ENCODE data around the gene GABRR2. TPM values are rescaled to one million over a fixed set of nuclear protein-coding genes. Genes with fewer than 3 reads are reported as not detected.
"Not testable (repeated sequence)": the region's sequence is repeated elsewhere in the genome, so short reads cannot be mapped to it uniquely, and the experiment has no call there.

The GABRR2 gene
- total and polyA plus RNA-seq, 11 donors = 0.20 to 1.1 (median 0.31) TPM

DNA sequence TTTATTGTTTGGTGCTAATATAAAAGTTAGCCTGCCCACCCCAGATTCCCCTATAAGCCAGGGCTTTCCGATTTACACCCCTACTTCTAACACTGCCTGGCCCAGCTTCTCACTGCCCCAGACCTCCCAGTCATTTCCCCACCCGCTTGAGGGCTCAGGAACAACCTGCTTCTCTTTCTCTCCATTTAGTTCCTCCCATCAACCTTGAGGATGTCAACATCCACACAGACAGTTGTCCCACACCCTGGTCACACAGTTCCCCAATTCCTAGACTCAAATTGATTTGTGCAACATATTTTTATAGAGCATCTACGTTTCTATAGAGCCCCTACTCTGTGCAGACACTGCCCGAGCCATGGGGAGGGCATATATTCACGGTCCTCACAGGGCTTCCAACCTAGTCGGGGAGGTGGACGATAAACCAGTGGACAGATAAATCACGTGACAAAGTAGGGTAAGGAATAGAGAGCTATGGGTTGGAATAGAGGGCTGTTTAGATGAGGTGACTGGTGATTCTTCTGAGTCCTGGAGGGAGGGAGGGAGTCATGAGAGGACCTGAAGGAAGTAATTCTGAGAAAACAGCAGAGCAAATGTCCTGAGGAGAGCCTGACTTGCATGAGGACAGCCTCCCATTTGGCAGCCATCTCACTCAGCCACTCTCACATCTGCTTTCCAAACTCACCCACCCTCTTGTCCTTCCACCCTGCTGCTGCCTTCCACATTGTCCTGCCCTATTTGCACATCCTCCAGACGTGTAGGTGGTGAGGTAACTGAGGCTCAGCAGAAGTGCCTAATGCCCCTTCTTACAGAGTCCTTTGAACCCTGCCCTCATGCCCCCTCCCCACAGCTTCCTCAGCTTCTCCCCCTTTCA lies 6.3 kb downstream of the GABRR2 start:
- ATAC-seq = no peak
- 71 to 89% (median 82%) methylated on average over 9 of the region's 9 CpGs for WGBS, 4 donors
- H3K4me1 ChIP-seq = peaks cover 7 to 41% (median 25%) of the 10 kb centered on the region in 12 donors
- DNase-seq = no peak
- H3K4me3 ChIP-seq = no peak overlapping the region
- no peak for TF ChIP-seq POLR2A (IDR thresholded peaks at IDR 0.05)
- TF ChIP-seq, protein P1, sequence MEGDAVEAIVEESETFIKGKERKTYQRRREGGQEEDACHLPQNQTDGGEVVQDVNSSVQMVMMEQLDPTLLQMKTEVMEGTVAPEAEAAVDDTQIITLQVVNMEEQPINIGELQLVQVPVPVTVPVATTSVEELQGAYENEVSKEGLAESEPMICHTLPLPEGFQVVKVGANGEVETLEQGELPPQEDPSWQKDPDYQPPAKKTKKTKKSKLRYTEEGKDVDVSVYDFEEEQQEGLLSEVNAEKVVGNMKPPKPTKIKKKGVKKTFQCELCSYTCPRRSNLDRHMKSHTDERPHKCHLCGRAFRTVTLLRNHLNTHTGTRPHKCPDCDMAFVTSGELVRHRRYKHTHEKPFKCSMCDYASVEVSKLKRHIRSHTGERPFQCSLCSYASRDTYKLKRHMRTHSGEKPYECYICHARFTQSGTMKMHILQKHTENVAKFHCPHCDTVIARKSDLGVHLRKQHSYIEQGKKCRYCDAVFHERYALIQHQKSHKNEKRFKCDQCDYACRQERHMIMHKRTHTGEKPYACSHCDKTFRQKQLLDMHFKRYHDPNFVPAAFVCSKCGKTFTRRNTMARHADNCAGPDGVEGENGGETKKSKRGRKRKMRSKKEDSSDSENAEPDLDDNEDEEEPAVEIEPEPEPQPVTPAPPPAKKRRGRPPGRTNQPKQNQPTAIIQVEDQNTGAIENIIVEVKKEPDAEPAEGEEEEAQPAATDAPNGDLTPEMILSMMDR (IDR thresholded peaks at IDR 0.05) = no peak
- H3K9me3 ChIP-seq = peaks cover 0 to 1% (median 0%) of the 10 kb centered on the region in 12 donors
- intact Hi-C loops (cut with DNase I) = no loop called here
- no peaks in the 10 kb centered on the region for H3K27me3 ChIP-seq
- no peaks in the 10 kb centered on the region for H3K36me3 ChIP-seq
- no peak overlapping the region for H3K27ac ChIP-seq

DNA sequence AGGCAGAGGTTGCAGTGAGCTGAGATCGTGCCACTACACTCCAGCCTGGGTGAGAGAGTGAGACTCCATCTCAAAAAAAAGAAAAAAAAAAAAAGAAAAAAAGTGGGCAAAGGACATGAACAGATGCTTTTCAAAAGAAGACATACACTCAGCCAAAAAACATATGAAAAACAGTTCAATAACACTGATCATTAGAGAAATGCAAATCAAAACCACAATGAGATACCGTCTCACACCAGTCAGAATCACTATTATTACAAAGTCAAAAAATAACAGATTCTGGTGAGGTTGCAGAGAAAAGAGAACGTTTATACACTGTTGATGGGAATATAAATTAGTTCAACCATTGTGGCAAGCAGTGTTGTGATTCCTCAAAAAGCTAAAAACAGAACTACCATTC lies 10.6 kb downstream of the GABRR2 start:
- DNase-seq; H3K27me3 ChIP-seq; H3K4me1 ChIP-seq; intact Hi-C loops (cut with DNase I); H3K9me3 ChIP-seq; H3K36me3 ChIP-seq; ATAC-seq; H3K4me3 ChIP-seq; H3K27ac ChIP-seq: not testable (repeated sequence)
- WGBS, 4 donors = 87 to 95% (median 91%) methylated on average over 3 of the region's 3 CpGs

DNA sequence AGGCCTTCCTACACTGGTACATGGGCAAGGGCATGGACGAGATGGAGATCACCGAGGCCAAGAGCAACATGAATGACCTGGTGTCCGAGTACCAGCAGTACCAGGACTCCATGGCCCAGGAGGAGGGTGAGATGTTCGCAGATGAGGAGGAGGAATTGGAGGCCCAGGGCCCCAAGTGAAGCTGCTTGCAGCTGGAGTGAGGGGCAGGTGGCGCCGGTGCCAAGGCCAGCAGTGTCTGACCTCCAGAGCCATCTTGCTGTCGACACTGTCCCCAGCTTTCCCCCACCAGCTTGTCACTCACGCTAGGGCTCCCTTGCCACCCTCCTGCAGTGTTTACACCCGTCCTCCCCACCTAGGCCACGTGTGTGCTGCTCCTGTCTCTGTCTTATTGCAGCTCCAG lies 12.2 kb downstream of the GABRR2 start:
- H3K27me3 ChIP-seq = no peaks in the 10 kb centered on the region
- DNase-seq (no peak), ATAC-seq (no peak)
- H3K4me3 ChIP-seq = no peak overlapping the region
- no peaks in the 10 kb centered on the region for H3K36me3 ChIP-seq
- peaks cover 0 to 6% (median 0%) of the 10 kb centered on the region in 12 donors for H3K9me3 ChIP-seq
- peaks cover 0 to 18% (median 11%) of the 10 kb centered on the region in 12 donors for H3K4me1 ChIP-seq
- WGBS, 4 donors = 88 to 93% (median 93%) methylated on average over 10 of the region's 10 CpGs
- intact Hi-C loops (cut with DNase I) = no loop called here
- TF ChIP-seq, protein P1 (IDR thresholded peaks at IDR 0.05) = no peak
- no peak for TF ChIP-seq POLR2A (IDR thresholded peaks at IDR 0.05)
- no peak overlapping the region for H3K27ac ChIP-seq

DNA sequence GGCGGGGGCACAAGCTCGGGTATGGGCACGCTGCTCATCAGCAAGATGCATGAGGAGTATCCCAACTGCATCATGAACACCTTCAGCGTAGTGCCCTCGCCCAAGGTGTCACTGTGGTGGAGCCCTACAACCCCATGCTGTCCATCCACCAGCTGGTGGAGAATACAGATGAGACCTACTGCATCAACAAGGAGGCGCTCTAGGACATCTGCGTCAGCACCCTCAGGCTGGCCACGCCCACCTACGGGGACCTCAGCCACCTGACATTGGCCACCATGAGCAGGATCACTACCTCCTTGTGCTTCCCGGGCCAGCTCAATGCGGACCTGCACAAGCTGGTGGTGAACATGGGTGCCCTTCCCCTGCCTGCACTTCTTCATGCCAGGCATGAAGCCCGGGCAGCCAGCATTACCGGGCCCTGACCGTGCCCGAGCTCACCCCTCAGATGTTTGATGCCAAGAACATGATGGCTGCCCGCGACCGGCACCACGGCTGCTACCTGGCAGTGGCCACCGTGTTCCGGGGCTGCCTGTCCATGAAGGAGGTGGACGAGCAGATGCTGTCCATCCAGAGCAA lies 12.8 kb downstream of the GABRR2 start:
- Histone ChIP-seq H3K27me3 (no peaks in the 10 kb centered on the region), H3K4me3 (no peak overlapping the region), H3K9me3 (peaks cover 0 to 6% (median 0%) of the 10 kb centered on the region in 12 donors), H3K36me3 (no peaks in the 10 kb centered on the region), H3K4me1 (peaks cover 0 to 24% (median 14%) of the 10 kb centered on the region in 12 donors), H3K27ac (no peak overlapping the region)
- intact Hi-C loops (cut with DNase I) = no loop called here
- 76 to 96% (median 92%) methylated on average over 7 to 22 of the region's 22 CpGs for WGBS, 4 donors
- no peak for TF ChIP-seq POLR2A (IDR thresholded peaks at IDR 0.05)
- TF ChIP-seq, protein P1 (IDR thresholded peaks at IDR 0.05) = no peak
- ATAC-seq = no peak
- DNase-seq = no peak
